ENCODE data around the gene PHF12. TPM values are rescaled to one million over a fixed set of nuclear protein-coding genes. Genes with fewer than 3 reads are reported as not detected.

Gene PHF12
- total and polyA plus RNA-seq, 2 of the 13 experiments (the other 11 are each of a cell fraction or from before 2014, with no cell fraction given): 9.8 to 17.1 TPM

- no peak; the same call in 1 of the 2 replicates for TF ChIP-seq NCOR1 (IDR thresholded peaks at IDR 0.05; ENCODE audit: borderline replicate concordance, low read length)
- no peak for TF ChIP-seq TEAD3 (CRISPR knock-in tag; optimal IDR thresholded peaks at IDR 0.05; ENCODE audit: borderline replicate concordance)
- TF ChIP-seq ZNF30 (CRISPR knock-in tag; IDR thresholded peaks at IDR 0.05): no peak
- 0 out of 2 replicates have a peak, but pooled peaks have one; percentile 61 for TF ChIP-seq ZSCAN21 (CRISPR knock-in tag; IDR thresholded peaks at IDR 0.05; ENCODE audit: borderline replicate concordance)
- peak; percentile 86 for TF ChIP-seq MYPOP (CRISPR knock-in tag; IDR thresholded peaks at IDR 0.05)
- no peak for TF ChIP-seq SMARCE1 (IDR thresholded peaks at IDR 0.05; ENCODE audit: borderline replicate concordance)
- 0 out of 2 replicates have a peak, but pooled peaks have one; percentile 4 for TF ChIP-seq PRDM15 (CRISPR knock-in tag; IDR thresholded peaks at IDR 0.05)
- peak; percentile 34; the same call in 1 of the 2 replicates for TF ChIP-seq ZNF430 (CRISPR knock-in tag; IDR thresholded peaks at IDR 0.05)
- TF ChIP-seq FOXK1 (CRISPR knock-in tag; IDR thresholded peaks at IDR 0.05; ENCODE audit: borderline replicate concordance, low read depth): no peak
- peak; percentile 55; the same call in 1 of the 2 replicates for TF ChIP-seq BCL3 (CRISPR knock-in tag; IDR thresholded peaks at IDR 0.05)
- TF ChIP-seq ZNF639 (CRISPR knock-in tag; conservative IDR thresholded peaks at IDR 0.05): no peak; the same call in 1 of the 2 replicates
- TF ChIP-seq ZBTB42 (CRISPR knock-in tag; IDR thresholded peaks at IDR 0.05): no peak
- no peak for TF ChIP-seq YEATS2 (CRISPR knock-in tag; IDR thresholded peaks at IDR 0.05; ENCODE audit: borderline replicate concordance)
- TF ChIP-seq MYNN (CRISPR knock-in tag; IDR thresholded peaks at IDR 0.05; ENCODE audit: low read depth): no peak
- TF ChIP-seq ZFP82 (CRISPR knock-in tag; IDR thresholded peaks at IDR 0.05; ENCODE audit: borderline replicate concordance): 0 out of 2 replicates have a peak, but pooled peaks have one; percentile 59
- no peak for TF ChIP-seq IRF9 (CRISPR knock-in tag; IDR thresholded peaks at IDR 0.05; ENCODE audit: borderline replicate concordance)
- no peak for TF ChIP-seq CENPT (CRISPR knock-in tag; IDR thresholded peaks at IDR 0.05; ENCODE audit: low read depth)
- no peak for TF ChIP-seq ZNF746 (CRISPR knock-in tag; IDR thresholded peaks at IDR 0.05)
- no peak for TF ChIP-seq ZNF619 (CRISPR knock-in tag; IDR thresholded peaks at IDR 0.05)
- no peak; the same call in 1 of the 2 replicates for TF ChIP-seq ZC3H13 (CRISPR knock-in tag; IDR thresholded peaks at IDR 0.05)
Observed at GRCh38 chr17:28901866-28902818, 49.2 kb downstream of the PHF12 start (continued).
